Stimulated activated memory B cell treated with anti-CD40 and anti-IgM and Interleukin-4, amounts not matched to agents 10 μg/mL and 1 μg/mL and 100 μg/mL, for 72 hours (primary cell): ENCODE measurements around the gene IFRD2.

Experiments used
- ATAC-seq: fragments of 150-1000 bp; cut with Tn5 transposase; 2 replicates; pipeline ENCODE4 v1.10.0; 2021
- H3K27ac Mint-ChIP-seq: one replicate; pipeline ENCODE4 v1.8.0; 2022; ENCODE audit warnings: mild to moderate bottlenecking, mixed read lengths
- H3K27me3 Mint-ChIP-seq: one replicate; pipeline ENCODE4 v1.8.0; 2022; ENCODE audit warnings: mixed read lengths
- H3K36me3 Mint-ChIP-seq: one replicate; pipeline ENCODE4 v1.8.0; 2022; ENCODE audit warnings: mixed read lengths
- H3K4me1 Mint-ChIP-seq: one replicate; pipeline ENCODE4 v1.8.0; 2022; ENCODE audit warnings: mixed read lengths
- H3K4me3 Mint-ChIP-seq: one replicate; pipeline ENCODE4 v1.8.0; 2022; ENCODE audit warnings: mild to moderate bottlenecking, moderate library complexity, mixed read lengths
- H3K9me3 Mint-ChIP-seq: one replicate; pipeline ENCODE4 v1.8.0; 2022; ENCODE audit warnings: mixed read lengths

The IFRD2 gene, protein sequence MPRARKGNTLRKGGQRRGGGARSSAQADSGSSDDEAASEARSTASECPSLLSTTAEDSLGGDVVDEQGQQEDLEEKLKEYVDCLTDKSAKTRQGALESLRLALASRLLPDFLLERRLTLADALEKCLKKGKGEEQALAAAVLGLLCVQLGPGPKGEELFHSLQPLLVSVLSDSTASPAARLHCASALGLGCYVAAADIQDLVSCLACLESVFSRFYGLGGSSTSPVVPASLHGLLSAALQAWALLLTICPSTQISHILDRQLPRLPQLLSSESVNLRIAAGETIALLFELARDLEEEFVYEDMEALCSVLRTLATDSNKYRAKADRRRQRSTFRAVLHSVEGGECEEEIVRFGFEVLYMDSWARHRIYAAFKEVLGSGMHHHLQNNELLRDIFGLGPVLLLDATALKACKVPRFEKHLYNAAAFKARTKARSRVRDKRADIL

DNA sequence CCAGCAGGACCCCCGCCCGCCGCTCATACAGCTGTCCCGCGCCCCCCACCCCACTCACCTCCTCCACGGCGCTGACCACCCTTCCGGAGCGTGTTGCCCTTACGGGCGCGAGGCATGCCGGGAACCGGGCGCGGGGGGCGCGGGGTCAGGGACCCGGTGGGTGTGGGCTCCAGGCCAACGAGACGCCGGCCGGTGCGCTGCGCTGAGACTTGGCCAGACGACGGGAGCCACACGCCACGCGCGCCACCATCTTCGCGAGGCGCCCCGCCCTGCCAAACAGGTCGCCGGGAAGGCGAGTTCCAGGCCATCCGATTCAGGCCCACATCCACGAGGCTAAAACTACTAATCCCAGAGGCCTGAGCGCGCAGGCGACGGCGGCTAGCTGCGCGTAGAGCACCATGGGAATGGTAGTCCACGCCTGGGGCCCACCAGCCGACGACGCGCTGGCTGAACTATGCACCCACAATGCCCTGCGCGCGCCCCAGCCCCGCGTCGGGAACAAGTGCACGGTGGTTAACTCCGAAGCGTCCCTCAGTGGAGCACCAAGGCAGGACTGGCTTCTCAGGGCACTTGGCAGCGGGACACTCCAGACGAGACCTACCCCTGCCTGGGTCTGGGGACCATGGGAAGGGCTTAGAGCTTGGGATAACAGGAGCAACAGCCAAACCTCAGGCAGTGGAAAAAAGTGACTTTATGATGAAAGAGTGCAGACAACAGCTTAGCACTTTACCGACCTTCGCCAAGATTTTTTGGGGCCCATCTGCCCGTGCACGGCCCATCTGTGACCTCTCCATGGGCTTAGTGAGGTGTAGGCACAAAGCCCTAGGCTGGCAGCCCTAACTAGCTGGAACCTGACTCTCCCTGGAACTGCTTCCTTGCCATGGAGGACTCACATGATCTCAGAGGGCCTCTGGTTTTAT lies at the start of gene IFRD2:
TSS of gene IFRD2 (minus strand) at position 271 of the 920 bp plus-strand sequence. CDS start at position 116, 155 bp downstream.
- Mint-ChIP-seq H3K4me3 (peak within 1 kb of the TSS; percentile 94), H3K36me3 (peaks cover 26% of the 10 kb centered on the region), H3K27ac (peak within 1 kb of the TSS; percentile 95), H3K4me1 (peaks cover 41% of the 10 kb centered on the region), H3K27me3 (no peaks in the 10 kb centered on the region), H3K9me3 (no peaks in the 10 kb centered on the region)
- peak; percentile 99 for ATAC-seq

DNA sequence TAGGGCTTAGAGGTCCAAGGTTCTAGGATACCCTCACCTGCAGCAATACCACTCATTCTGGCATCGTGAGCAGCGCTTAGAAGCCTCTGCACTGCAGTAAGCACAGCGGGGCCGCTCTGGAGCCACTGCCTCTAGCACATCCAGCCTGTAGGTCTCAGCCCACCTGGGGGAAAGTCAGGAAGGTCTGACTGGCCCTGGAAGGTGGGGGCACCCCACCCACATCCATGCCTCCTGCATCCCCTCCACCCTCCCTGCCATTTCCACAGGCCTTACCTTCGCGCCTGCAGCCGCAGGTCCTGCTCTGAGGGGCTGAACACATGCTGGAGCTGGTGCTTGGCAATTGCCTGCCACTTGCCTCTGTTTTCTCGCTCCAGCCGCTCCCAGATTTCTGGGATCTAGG lies 49.3 kb upstream of the IFRD2 start:
- Mint-ChIP-seq H3K4me3 (peak overlapping the region; percentile 89), H3K27me3 (no peaks in the 10 kb centered on the region), H3K9me3 (no peaks in the 10 kb centered on the region), H3K4me1 (peaks cover 49% of the 10 kb centered on the region), H3K27ac (peak overlapping the region; percentile 99), H3K36me3 (peaks cover 16% of the 10 kb centered on the region)
- no peak for ATAC-seq

DNA sequence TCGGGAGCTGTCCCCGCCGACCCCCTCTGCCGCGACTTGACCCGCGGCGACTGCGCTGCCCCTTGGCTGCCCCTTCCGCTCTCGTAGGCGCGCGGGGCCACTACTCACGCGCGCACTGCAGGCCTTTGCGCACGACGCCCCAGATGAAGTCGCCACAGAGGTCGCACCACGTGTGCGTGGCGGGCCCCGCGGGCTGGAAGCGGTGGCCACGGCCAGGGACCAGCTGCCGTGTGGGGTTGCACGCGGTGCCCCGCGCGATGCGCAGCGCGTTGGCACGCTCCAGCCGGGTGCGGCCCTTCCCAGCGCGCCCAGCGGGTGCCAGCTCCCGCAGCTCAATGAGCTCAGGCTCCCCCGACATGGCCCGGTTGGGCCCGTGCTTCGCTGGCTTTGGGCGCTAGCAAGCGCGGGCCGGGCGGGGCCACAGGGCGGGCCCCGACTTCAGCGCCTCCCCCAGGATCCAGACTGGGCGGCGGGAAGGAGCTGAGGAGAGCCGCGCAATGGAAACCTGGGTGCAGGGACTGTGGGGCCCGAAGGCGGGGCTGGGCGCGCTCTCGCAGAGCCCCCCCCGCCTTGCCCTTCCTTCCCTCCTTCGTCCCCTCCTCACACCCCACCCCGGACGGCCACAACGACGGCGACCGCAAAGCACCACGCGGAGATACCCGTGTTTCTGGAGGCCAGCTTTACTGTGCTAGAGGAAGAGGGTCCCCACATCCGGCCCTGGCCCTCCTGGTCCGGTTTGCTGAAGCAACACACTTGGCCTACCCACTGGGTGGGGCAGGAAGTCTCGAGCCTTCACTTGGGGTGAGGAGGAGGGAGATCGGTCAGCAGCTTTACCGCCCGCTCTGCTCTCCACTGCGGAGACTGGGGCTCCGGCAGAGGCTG lies 48.5 kb upstream of the IFRD2 start, which contains the start of gene RASSF1:
TSS of gene RASSF1 (minus strand) at position 389 of the 882 bp plus-strand sequence. CDS start at position 358, 31 bp downstream.
- peak within 1 kb of the TSS; percentile 99 for H3K27ac Mint-ChIP-seq
- H3K9me3 Mint-ChIP-seq = no peaks in the 10 kb centered on the region
- H3K4me3 Mint-ChIP-seq = peak within 1 kb of the TSS; percentile 89
- H3K27me3 Mint-ChIP-seq = no peaks in the 10 kb centered on the region
- peaks cover 18% of the 10 kb centered on the region for H3K36me3 Mint-ChIP-seq
- peak; percentile 57 for ATAC-seq
- peaks cover 51% of the 10 kb centered on the region for H3K4me1 Mint-ChIP-seq

DNA sequence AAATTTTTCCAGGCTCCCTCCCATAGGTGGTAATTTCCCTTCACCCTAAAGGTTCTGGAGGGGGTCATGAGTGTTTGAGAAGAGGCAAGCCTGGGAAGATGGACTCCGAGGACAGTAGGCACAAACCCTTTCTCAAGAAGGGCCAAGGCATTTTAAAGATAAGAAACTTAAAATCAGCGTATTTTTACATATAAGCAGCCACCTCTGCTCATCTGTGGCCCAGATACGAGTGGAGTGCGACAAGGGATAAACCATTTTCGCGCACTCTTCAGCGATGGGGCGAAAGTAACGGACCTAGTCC lies 47.9 kb upstream of the IFRD2 start:
- no peak for ATAC-seq
- Mint-ChIP-seq H3K4me3 (peak overlapping the region; percentile 89), H3K27me3 (no peaks in the 10 kb centered on the region), H3K36me3 (peaks cover 18% of the 10 kb centered on the region), H3K9me3 (no peaks in the 10 kb centered on the region), H3K27ac (peak overlapping the region; percentile 99), H3K4me1 (peaks cover 51% of the 10 kb centered on the region)

DNA sequence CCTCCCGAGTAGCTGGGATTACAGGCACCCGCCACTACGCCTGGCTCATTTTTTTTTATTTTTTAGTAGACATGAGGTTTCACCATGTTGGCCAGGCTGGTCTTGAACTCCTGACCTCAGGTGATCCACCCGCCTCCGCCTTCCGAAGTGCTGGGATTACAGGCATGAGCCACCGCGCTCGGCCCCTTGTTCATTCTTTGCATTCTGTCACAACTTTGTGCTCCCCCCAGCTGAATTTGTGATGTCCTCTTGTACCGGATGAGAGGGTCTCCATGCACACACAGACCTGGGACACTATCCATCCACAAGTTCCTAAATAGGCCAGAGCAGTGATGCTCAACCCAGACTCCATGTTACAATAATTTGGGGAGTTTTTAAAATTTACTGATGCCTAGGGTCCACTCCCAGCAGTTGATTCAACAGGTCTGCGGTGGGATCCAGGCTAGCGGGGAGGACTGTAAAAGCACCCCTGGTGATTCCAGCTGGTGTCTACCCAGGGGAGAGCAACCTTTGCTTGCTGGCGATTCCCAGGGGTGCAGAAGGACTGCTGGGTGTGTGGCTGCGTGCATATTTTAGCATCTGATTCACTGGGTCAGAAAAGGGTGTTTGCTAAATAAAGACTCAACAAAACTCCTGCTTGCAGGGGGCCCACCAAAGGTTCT lies 47.4 kb upstream of the IFRD2 start:
- Mint-ChIP-seq H3K9me3 (no peaks in the 10 kb centered on the region), H3K4me1 (peaks cover 52% of the 10 kb centered on the region), H3K4me3 (peak overlapping the region; percentile 89), H3K27me3 (no peaks in the 10 kb centered on the region), H3K27ac (peak overlapping the region; percentile 99), H3K36me3 (peaks cover 18% of the 10 kb centered on the region)
- no peak for ATAC-seq

DNA sequence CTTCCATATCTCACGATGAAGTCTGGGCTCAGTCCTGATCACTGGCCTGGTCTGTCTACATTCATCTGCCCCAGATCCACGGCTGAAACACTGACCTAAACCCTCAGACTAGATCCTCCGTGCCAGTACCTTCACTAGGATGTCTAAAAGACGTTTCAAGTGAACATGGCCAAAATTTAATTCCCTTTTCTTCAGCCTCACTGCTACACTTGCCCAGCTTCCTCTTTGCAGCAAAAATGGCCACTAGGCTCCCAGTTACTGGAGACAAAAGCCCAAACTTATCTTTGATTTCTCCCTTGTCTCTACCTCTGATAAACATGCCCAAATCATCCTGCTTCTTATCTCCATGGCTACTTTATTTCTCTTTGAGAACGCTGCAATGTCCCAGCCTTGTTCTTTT lies 46.7 kb upstream of the IFRD2 start:
- Mint-ChIP-seq H3K36me3 (peaks cover 18% of the 10 kb centered on the region), H3K4me1 (peaks cover 56% of the 10 kb centered on the region), H3K27ac (peak overlapping the region; percentile 99), H3K4me3 (peak overlapping the region; percentile 89), H3K9me3 (no peaks in the 10 kb centered on the region), H3K27me3 (no peaks in the 10 kb centered on the region)
- no peak for ATAC-seq

DNA sequence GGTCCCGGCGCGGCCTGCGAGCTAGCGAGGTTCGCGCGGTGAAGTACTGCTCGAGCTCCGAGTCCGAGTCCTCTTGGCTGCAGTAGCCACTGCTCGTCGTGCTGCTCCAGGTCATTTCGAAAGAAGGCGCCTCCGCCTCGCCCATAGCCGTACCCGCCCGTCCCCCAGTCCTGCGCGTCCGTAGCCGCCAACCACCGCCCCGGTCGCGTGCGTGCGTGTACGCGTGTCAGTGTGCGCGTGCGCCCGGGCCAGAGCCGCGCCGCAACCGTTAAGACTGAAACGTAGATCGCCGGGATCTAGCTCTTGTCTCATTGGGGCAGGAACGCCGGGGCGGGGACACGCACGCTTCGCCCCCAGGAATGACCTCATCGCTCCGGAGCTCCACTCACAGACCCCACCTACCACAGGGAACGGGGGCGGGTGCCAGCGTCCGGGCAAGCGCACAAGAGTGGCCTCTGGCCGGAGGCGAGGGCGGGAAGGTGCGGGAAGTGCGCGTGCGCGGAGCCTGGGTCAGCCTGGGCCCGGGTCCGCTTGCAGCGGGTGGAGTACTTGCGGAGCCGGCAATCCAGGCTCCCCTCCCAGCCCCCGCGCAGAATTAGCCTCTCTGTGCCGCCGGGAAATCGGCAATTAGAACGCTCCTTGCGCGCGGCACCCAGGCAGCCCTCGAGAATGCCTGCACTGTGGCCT lies 45.1 kb upstream of the IFRD2 start:
- Mint-ChIP-seq H3K4me3 (peak overlapping the region; percentile 89), H3K9me3 (no peaks in the 10 kb centered on the region), H3K4me1 (peaks cover 53% of the 10 kb centered on the region), H3K36me3 (peaks cover 21% of the 10 kb centered on the region), H3K27ac (peak overlapping the region; percentile 99), H3K27me3 (no peaks in the 10 kb centered on the region)
- peak; percentile 91 for ATAC-seq

DNA sequence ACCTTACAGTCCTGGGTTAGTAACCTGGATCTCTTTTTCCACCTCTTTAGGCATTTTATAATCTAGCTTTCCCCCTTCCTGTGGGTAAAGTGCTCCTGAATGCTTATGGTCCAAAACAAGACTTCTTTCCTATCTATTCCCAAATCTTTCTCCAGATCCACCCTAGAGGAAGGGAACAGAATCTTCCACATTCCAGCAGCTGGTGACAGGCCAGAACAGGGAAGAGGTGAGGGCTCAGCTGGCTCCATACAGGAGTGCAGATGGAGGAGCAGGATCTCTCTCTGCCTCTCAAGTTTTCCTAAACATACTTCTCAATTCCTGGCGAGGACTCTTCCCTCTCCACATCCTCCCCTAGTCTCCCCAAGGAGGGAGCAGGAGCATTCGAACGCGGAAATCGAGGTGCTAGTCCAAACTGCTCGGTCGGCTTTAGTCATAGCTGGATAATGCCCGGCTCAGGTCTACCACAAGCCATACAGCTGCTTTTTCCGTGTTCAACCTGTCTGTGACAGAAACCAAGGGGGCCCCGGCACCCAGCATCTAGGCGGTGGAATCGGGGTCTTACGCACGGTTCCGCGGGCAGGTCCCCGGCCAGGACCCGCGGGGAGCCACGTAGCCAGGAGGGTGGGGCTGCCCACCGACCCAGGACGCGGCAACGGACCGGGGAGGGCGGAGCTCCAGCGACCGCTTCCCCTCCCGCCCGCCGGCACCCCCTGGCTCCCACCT lies 44.4 kb upstream of the IFRD2 start:
- Mint-ChIP-seq H3K4me3 (peak overlapping the region; percentile 89), H3K9me3 (no peaks in the 10 kb centered on the region), H3K36me3 (peaks cover 25% of the 10 kb centered on the region), H3K27ac (peak overlapping the region; percentile 99), H3K27me3 (no peaks in the 10 kb centered on the region), H3K4me1 (peaks cover 53% of the 10 kb centered on the region)
- ATAC-seq = peak; percentile 51

DNA sequence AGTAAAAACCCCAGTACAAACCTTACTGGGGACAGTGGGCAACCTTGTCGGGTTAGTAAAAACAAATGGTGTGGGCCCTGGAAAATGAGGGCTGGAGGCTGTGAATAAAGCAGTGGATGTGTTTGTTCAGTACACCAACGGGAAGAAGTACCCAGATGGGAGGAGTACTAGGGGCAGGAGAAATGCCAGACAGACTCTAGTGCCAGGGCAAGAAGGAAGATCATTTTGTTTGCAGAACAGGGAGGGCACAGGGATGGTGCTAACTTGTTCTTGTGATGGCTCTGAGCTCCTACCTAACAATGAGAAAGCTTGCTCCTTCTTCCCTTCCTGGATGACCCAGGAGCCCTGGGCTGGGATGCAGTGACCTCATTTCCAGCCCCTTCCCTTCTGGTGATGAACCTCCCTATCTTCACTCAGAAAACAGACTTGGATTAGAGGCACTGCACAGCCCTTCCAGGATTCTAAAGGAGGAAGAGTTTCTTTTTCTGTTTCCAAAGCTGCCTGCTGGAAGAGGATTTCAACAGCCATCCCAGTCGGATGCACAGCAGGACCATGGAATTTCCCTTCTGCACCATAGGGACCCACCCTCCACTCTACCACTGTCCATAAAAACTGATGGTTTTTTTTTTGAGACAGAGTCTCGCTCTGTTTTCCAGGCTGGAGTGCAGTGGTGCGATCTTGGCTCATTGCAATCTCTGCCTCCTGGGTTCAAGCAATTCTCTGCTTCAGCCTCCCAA lies 42.3 kb upstream of the IFRD2 start:
- H3K36me3 Mint-ChIP-seq = peaks cover 33% of the 10 kb centered on the region
- H3K9me3 Mint-ChIP-seq = no peaks in the 10 kb centered on the region
- H3K4me1 Mint-ChIP-seq = peaks cover 42% of the 10 kb centered on the region
- no peak for ATAC-seq
- H3K27me3 Mint-ChIP-seq = no peaks in the 10 kb centered on the region
- no peak overlapping the region for H3K27ac Mint-ChIP-seq
- no peak overlapping the region for H3K4me3 Mint-ChIP-seq

DNA sequence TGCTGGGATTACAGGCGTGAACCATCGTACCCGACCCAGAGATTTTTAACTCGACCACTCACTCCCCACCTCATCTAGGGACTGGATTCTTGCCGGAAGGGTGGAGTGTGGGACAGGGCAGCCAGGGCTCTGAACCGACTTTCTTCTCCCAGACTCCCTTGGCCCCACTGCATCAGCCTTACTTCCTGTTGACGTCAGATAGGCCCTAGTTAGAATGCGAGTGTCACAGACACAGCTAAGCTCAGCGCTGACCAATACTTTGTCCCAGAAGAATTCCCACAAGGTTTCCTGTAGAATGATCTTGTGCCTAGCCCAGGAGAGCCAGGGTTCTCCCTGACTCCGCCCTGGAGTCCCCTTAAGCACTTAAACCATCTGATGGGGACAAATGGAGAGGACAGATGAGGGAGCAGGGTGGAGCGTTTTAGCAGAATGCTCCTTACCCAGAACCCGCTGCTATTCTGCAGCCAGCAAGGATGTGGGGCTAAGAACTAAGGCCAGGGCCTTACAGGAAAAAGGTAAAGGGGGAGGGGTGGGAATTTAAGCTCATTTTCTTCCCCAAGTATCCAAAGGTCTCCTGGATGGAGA lies 41.6 kb upstream of the IFRD2 start:
- no peak for ATAC-seq
- Mint-ChIP-seq H3K36me3 (peaks cover 27% of the 10 kb centered on the region), H3K9me3 (no peaks in the 10 kb centered on the region), H3K27ac (no peak overlapping the region), H3K4me1 (peaks cover 35% of the 10 kb centered on the region), H3K4me3 (no peak overlapping the region), H3K27me3 (no peaks in the 10 kb centered on the region)

DNA sequence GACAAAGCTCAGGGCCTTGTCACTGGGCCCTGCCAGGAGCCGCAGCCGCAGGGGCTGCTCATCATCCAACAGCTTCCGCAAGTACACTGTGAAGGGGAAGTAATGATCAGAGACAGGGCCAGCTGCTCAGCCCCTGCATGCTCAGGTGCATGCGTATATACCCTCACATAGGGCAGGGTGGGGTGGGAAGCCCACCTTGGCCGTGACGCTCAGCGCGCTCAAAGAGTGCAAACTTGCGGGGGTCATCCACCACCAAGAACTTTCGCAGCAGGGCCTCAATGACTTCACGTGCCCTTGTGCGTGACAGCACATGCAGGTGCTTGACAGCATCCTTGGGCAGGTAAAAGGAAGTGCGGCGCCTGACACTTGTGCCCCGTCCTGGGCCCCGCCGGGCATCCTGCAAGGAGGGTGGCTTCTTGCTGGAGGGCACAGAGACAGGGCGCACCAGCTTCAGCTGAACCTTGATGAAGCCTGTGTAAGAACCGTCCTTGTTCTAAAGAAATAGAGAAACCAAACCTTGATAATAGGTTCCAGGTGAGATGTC lies 39.2 kb upstream of the IFRD2 start:
- H3K9me3 Mint-ChIP-seq = no peaks in the 10 kb centered on the region
- no peak for ATAC-seq
- peaks cover 43% of the 10 kb centered on the region for H3K4me1 Mint-ChIP-seq
- H3K27me3 Mint-ChIP-seq = no peaks in the 10 kb centered on the region
- H3K27ac Mint-ChIP-seq = no peak overlapping the region
- H3K36me3 Mint-ChIP-seq = peaks cover 19% of the 10 kb centered on the region
- H3K4me3 Mint-ChIP-seq = no peak overlapping the region

DNA sequence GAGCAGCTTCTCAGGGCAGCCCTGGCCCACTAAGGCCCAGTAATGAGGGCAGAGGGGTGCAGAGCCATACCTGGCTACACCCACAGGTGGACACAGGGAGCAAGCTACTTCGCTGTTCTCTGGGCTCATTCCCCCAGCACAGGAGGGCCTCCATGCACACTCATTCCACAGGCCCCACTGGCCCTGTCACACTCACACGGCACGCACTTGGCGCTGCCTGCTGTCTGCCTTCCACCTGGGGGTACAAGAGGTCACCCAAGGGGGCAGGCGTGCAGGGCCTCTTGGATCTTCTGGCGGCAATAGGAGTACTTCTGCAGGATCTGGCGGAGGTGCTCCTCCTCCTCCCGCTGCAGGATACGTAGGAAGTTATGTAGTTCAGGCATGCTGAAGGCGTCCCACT lies 38.1 kb upstream of the IFRD2 start:
- no peak for ATAC-seq
- Mint-ChIP-seq H3K9me3 (no peaks in the 10 kb centered on the region), H3K36me3 (peaks cover 20% of the 10 kb centered on the region), H3K4me1 (peaks cover 41% of the 10 kb centered on the region), H3K27me3 (no peaks in the 10 kb centered on the region), H3K27ac (no peak overlapping the region), H3K4me3 (no peak overlapping the region)
